Panc1 (cell line): Measurements from ENCODE around the gene C2CD3. TPM values are rescaled to one million over a fixed set of nuclear protein-coding genes. Genes with fewer than 3 reads are reported as not detected.

Source experiments
- ATAC-seq: fragments of 200-7000 bp; cut with Tn5 transposase; 2 replicates; pipeline ENCODE4 v1.9.1; 2020; ENCODE audit warnings: mild to moderate bottlenecking, moderate library complexity
- BruUV-seq: library from RNA; stranded (reverse); fragments of 400-500 nt; replicated peaks from 2 replicates; lab custom pipeline; 2021; lab: Mats Ljungman, UMichigan
- CTCF ChIA-PET: fragments of 300-600 bp; sonication (Branson Sonifier 250); formaldehyde crosslinking; loops from one replicate; lab custom pipeline; 2022; ENCODE audit warnings: antibody characterized with exemption; lab: Charles Lee
- POLR2A ChIA-PET: fragments of 300-600 bp; sonication (Branson Sonifier 250); formaldehyde crosslinking; loops from one replicate; lab custom pipeline; 2022; ENCODE audit warnings: antibody characterized with exemption; lab: Charles Lee
- DNase-seq: peaks from one replicate; pipeline ENCODE4 v3.0.0-alpha.2; 2010; ENCODE audit warnings: low read depth, low spot score
- H3K27ac ChIP-seq: 2 replicates; pipeline ENCODE4 v1.5.1; 2011; ENCODE audit warnings: mild to moderate bottlenecking, low read length, inconsistent platforms
- H3K27me3 ChIP-seq: fragments of 200-500 bp; sonication (Bioruptor generic); 2 replicates; pipeline ENCODE4 v1.6.0; 2014; ENCODE audit warnings: low read length, inconsistent platforms; ENCODE audit not compliant: control insufficient read depth, insufficient read depth
- H3K36me3 ChIP-seq: fragments of 200-500 bp; sonication (Bioruptor generic); 2 replicates; pipeline ENCODE4 v1.5.1; 2014; ENCODE audit warnings: inconsistent platforms, mild to moderate bottlenecking, low read length, moderate library complexity; ENCODE audit not compliant: control insufficient read depth, insufficient read depth
- H3K4me1 ChIP-seq: 2 replicates; pipeline ENCODE4 v1.5.1; 2011; ENCODE audit warnings: inconsistent platforms, mild to moderate bottlenecking, low read length, moderate library complexity; ENCODE audit not compliant: control insufficient read depth, insufficient read depth
- H3K4me3 ChIP-seq, 2 experiments: 2 replicates each; pipeline ENCODE4 v1.5.1; 2011 to 2012; ENCODE audit warnings: low read depth in 2 of 2, low read length in 2 of 2, mild to moderate bottlenecking in 2 of 2, inconsistent platforms in 1 of 2, moderate library complexity in 1 of 2
- H3K9me3 ChIP-seq: fragments of 200-500 bp; sonication (Bioruptor generic); 2 replicates; pipeline ENCODE4 v1.5.1; 2014; ENCODE audit warnings: low read depth, mild to moderate bottlenecking, inconsistent platforms, low read length, moderate library complexity; ENCODE audit not compliant: control insufficient read depth, insufficient read depth
- CTCF ChIP-seq: fragments of 450-650 bp; IDR thresholded peaks from 2 replicates; pipeline ENCODE4 v1.5.1; 2017; ENCODE audit warnings: mild to moderate bottlenecking
- POLR2AphosphoS5 ChIP-seq: IDR thresholded peaks from 2 replicates; pipeline ENCODE4 v1.6.1; 2012; ENCODE audit warnings: mild to moderate bottlenecking, low read depth, low read length, moderate library complexity
- REST ChIP-seq, 2 experiments: IDR thresholded peaks; 2 replicates each; pipeline ENCODE4 v1.6.1; 2011 to 2012; ENCODE audit warnings: low read depth in 2 of 2, control low read depth in 1 of 2, low read length in 1 of 2, mild to moderate bottlenecking in 1 of 2, moderate library complexity in 1 of 2; ENCODE audit not compliant: insufficient read depth in 1 of 2
- SIN3A ChIP-seq: IDR thresholded peaks from 2 replicates; pipeline ENCODE4 v1.6.1; 2012; ENCODE audit warnings: low read depth, mild to moderate bottlenecking, low read length, moderate library complexity, borderline replicate concordance; ENCODE audit not compliant: insufficient read depth
- TCF7L2 ChIP-seq: IDR thresholded peaks from 2 replicates; pipeline ENCODE4 v1.6.1; 2011; ENCODE audit warnings: mild to moderate bottlenecking, low read depth, low read length, inconsistent platforms
- in situ Hi-C: cut with HindIII; loops from 2 replicates; pipeline ENCODE4 v1.10.0; 2016; ENCODE audit warnings: low sequenced_read_pairs, low pct_unique_long_range_greater_than_20kb
- intact Hi-C: fragments of 100-400 bp; cut with micrococcal nuclease; formaldehyde crosslinking; loops from one replicate; pipeline ENCODE4 v1.10.0; 2022; ENCODE audit not compliant: unreplicated experiment
- total RNA-seq: library from RNA; stranded (reverse); gene quantifications from one replicate; pipeline ENCODE4 v1.2.1, GENCODE V29; 2021; ENCODE audit not compliant: unreplicated experiment

Gene C2CD3
- total RNA-seq, 1 experiment from 2014 or later = 51.8 TPM

GRCh38 chr11:74019860-74020259, 150.9 kb downstream of the C2CD3 start:
- CTCF ChIA-PET = interaction anchor here (1.1 kb wide), 1 partner anchor 10 kb away, joined by 3 read pairs; no protein-coding TSS in a partner anchor
- in situ Hi-C loops = no loop called here
- POLR2A ChIA-PET = no interaction called here

GRCh38 chr11:74019104-74019738, 151.6 kb downstream of the C2CD3 start:
- intact Hi-C loops = no loop called here
- Histone ChIP-seq H3K27ac (no peak overlapping the region), H3K36me3 (no peaks in the 10 kb centered on the region), H3K27me3 (no peaks in the 10 kb centered on the region), H3K9me3 (no peaks in the 10 kb centered on the region), H3K4me3 (no peak overlapping the region), H3K4me1 (no peaks in the 10 kb centered on the region)
- ATAC-seq (no peak), DNase-seq (no peak)
- TF ChIP-seq SIN3A (no peak), TCF7L2 (no peak), REST (IDR thresholded peaks at IDR 0.05; ENCODE audit: insufficient read depth in 1 of 2, low read depth in 2 of 2, low read length in 1 of 2) (no peak), POLR2AphosphoS5 (no peak)
- in situ Hi-C loops = no loop called here
- BruUV-seq = no TSS peak
- POLR2A ChIA-PET = no interaction called here
- CTCF ChIA-PET = interaction anchor here (1.1 kb wide), 1 partner anchor 9 kb away, joined by 3 read pairs; no protein-coding TSS in a partner anchor

More at GRCh38 chr11:74019860-74020259, 150.9 kb downstream of the C2CD3 start:
- no peaks in the 10 kb centered on the region for H3K36me3 ChIP-seq
- H3K4me1 ChIP-seq = no peaks in the 10 kb centered on the region
- H3K27me3 ChIP-seq = no peaks in the 10 kb centered on the region
- ATAC-seq (no peak), DNase-seq (no peak)
- no peak overlapping the region for H3K27ac ChIP-seq
- BruUV-seq = no TSS peak
- H3K9me3 ChIP-seq = no peaks in the 10 kb centered on the region
- TF ChIP-seq TCF7L2 (no peak), POLR2AphosphoS5 (no peak)
- no peak overlapping the region for H3K4me3 ChIP-seq
- intact Hi-C loops = no loop called here

- intact Hi-C loops (no loop called here), in situ Hi-C loops (no loop called here)
- no peaks in the 10 kb centered on the region for H3K9me3 ChIP-seq
- no peaks in the 10 kb centered on the region for H3K36me3 ChIP-seq
- no peak for TF ChIP-seq POLR2AphosphoS5
- no peak for TF ChIP-seq SIN3A
- TF ChIP-seq TCF7L2 = no peak
- no peak for TF ChIP-seq CTCF
- no peak for TF ChIP-seq REST (IDR thresholded peaks at IDR 0.05; ENCODE audit: insufficient read depth in 1 of 2, low read depth in 2 of 2, low read length in 1 of 2)
- no TSS peak for BruUV-seq
- no peak overlapping the region for H3K4me3 ChIP-seq
- no peaks in the 10 kb centered on the region for H3K4me1 ChIP-seq
- DNase-seq (no peak), ATAC-seq (no peak)
- no peaks in the 10 kb centered on the region for H3K27me3 ChIP-seq
- CTCF ChIA-PET = no interaction called here
- H3K27ac ChIP-seq = no peak overlapping the region
- POLR2A ChIA-PET = no interaction called here
Observed at GRCh38 chr11:74018331-74019005, 152.3 kb downstream of the C2CD3 start.
